RWPE2 (cell line): Measurements from ENCODE around the gene QSOX1.
"Not testable (repeated sequence)": the region's sequence is repeated elsewhere in the genome, so short reads cannot be mapped to it uniquely, and the experiment has no call there.

ENCODE experiments used
- ATAC-seq: fragments of 200-7000 bp; cut with Tn5 transposase; 3 replicates; pipeline ENCODE4 v1.9.1; 2021; ENCODE audit warnings: low read depth
- DNase-seq: peaks from one replicate; pipeline ENCODE4 v3.0.0-alpha.2; 2020; ENCODE audit warnings: low spot score
- H3K27ac ChIP-seq: fragments of 450-650 bp; 2 replicates; pipeline ENCODE4 v1.5.1; 2017; ENCODE audit warnings: mild to moderate bottlenecking; ENCODE audit not compliant: poor library complexity, severe bottlenecking
- H3K27me3 ChIP-seq: fragments of 250-450 bp; sonication (Bioruptor Pico); 2 replicates; pipeline ENCODE4 v1.5.1; 2021; ENCODE audit warnings: mild to moderate bottlenecking, moderate library complexity; ENCODE audit not compliant: insufficient read depth, poor library complexity, severe bottlenecking
- H3K36me3 ChIP-seq: fragments of 250-450 bp; sonication (Bioruptor Pico); 2 replicates; pipeline ENCODE4 v1.5.1; 2020; ENCODE audit warnings: low read depth, mild to moderate bottlenecking, moderate library complexity
- H3K4me1 ChIP-seq: fragments of 250-450 bp; sonication (Bioruptor Pico); 2 replicates; pipeline ENCODE4 v1.5.1; 2021; ENCODE audit warnings: mild to moderate bottlenecking, moderate library complexity; ENCODE audit not compliant: insufficient read depth, poor library complexity, severe bottlenecking
- H3K4me3 ChIP-seq: fragments of 250-450 bp; sonication (Bioruptor Pico); 2 replicates; pipeline ENCODE4 v1.5.1; 2021; ENCODE audit warnings: mild to moderate bottlenecking, moderate library complexity; ENCODE audit not compliant: severe bottlenecking
- H3K9me3 ChIP-seq: fragments of 250-450 bp; sonication (Bioruptor Pico); 2 replicates; pipeline ENCODE4 v1.5.1; 2021; ENCODE audit warnings: mild to moderate bottlenecking, moderate library complexity; ENCODE audit not compliant: severe bottlenecking
- CTCF ChIP-seq: fragments of 450-650 bp; IDR thresholded peaks from one replicate; pipeline ENCODE4 v1.5.1; 2017; ENCODE audit warnings: mild to moderate bottlenecking, moderate library complexity; ENCODE audit not compliant: poor library complexity, severe bottlenecking

QSOX1 gene

GRCh38 chr1:180131510-180131909 is 23.2 kb upstream of the QSOX1 start:
- Histone ChIP-seq H3K4me1 (peaks cover 12% of the 10 kb centered on the region), H3K27me3 (no peaks in the 10 kb centered on the region), H3K4me3 (no peak overlapping the region), H3K36me3 (no peaks in the 10 kb centered on the region), H3K9me3 (no peaks in the 10 kb centered on the region), H3K27ac (peak overlapping the region; percentile 48)
- no peak for TF ChIP-seq CTCF
- ATAC-seq (peak; percentile 81), DNase-seq (no peak)

GRCh38 chr1:180133193-180133592 is 21.5 kb upstream of the QSOX1 start:
- DNase-seq = no peak
- Histone ChIP-seq H3K36me3 (no peaks in the 10 kb centered on the region), H3K4me3 (no peak overlapping the region), H3K27ac (no peak overlapping the region), H3K9me3 (no peaks in the 10 kb centered on the region), H3K27me3 (no peaks in the 10 kb centered on the region), H3K4me1 (peaks cover 14% of the 10 kb centered on the region)
- ATAC-seq = no peak
- TF ChIP-seq CTCF = no peak

- H3K36me3 ChIP-seq, ATAC-seq, H3K27ac ChIP-seq, H3K27me3 ChIP-seq, H3K9me3 ChIP-seq, H3K4me3 ChIP-seq, DNase-seq: not testable (repeated sequence)
- peaks cover 14% of the 10 kb centered on the region for H3K4me1 ChIP-seq
Observed at GRCh38 chr1:180133688-180134087, 21.0 kb upstream of the QSOX1 start.

- no peak overlapping the region for H3K4me3 ChIP-seq
- no peaks in the 10 kb centered on the region for H3K27me3 ChIP-seq
- peaks cover 14% of the 10 kb centered on the region for H3K4me1 ChIP-seq
- no peaks in the 10 kb centered on the region for H3K9me3 ChIP-seq
- H3K36me3 ChIP-seq = no peaks in the 10 kb centered on the region
- TF ChIP-seq CTCF = no peak
- no peak overlapping the region for H3K27ac ChIP-seq
- no peak for DNase-seq
- no peak for ATAC-seq
Observed at GRCh38 chr1:180135535-180135934, 19.1 kb upstream of the QSOX1 start.

GRCh38 chr1:180136331-180136967 is 18.2 kb upstream of the QSOX1 start:
- Histone ChIP-seq H3K4me1 (peaks cover 14% of the 10 kb centered on the region), H3K27ac (peak overlapping the region; percentile 58), H3K9me3 (no peaks in the 10 kb centered on the region), H3K36me3 (no peaks in the 10 kb centered on the region), H3K27me3 (no peaks in the 10 kb centered on the region), H3K4me3 (no peak overlapping the region)
- no peak for TF ChIP-seq CTCF
- DNase-seq (no peak), ATAC-seq (peak; percentile 58; the same call in 2 of the 3 replicates)
